ENCODE measurements around the gene MBD5. TPM values are rescaled to one million over a fixed set of nuclear protein-coding genes. Genes with fewer than 3 reads are reported as not detected.
"Not testable (repeated sequence)": the region's sequence is repeated elsewhere in the genome, so short reads cannot be mapped to it uniquely, and the experiment has no call there.

Gene MBD5
- total RNA-seq, 1 experiment from 2014 or later = 18.0 TPM

DNA sequence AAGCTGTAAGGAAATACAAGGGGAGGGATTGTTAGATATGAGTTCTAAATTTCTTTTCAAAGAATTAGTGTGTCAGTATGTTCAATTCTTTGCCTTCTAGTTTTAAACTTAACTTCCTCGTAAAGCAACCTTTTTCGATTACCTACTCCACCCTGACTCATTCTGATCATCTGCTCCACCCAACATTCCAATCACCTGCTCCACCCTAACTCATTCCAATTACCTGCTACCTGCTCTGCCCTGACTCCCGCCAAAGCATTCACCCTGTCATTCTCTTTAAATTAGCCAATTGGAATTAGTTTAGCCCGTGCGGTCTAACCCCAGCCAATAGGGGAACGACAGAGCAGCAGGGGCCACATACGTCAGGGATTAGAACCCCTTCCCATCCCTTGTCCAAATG, 12.5 kb upstream of the MBD5 start:
- H3K4me3 ChIP-seq, H3K27me3 ChIP-seq, H3K36me3 ChIP-seq, DNase-seq, H3K4me1 ChIP-seq, H3K27ac ChIP-seq: not testable (repeated sequence)
- peaks cover 14% of the 10 kb centered on the region for H3K9me3 ChIP-seq (replicated peaks)

DNA sequence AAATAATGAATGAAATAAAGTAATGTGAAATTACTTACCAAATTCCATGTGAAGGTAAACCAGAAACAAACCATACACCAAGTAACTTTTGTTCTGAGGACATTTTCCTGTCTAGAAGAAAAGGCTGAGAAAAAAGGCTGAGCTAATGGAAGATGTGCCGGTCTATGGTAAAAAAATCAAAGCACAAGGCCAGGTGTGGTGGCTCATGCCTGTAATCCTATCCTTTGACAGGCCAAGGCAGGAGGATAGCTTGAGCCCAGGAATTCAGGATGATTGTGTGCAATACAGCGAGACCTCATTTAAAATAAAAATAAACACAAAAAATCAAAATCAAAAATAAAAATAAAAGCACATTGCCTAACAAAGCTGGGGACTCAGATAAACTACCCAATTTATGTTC, 7.0 kb upstream of the MBD5 start:
- Histone ChIP-seq H3K9me3 (replicated peaks) (no peaks in the 10 kb centered on the region; the same call in 1 of the 2 replicates), H3K27ac (no peak overlapping the region), H3K27me3 (no peaks in the 10 kb centered on the region), H3K4me3 (no peak overlapping the region), H3K36me3 (no peaks in the 10 kb centered on the region), H3K4me1 (peaks cover 5% of the 10 kb centered on the region)
- DNase-seq = no peak

DNA sequence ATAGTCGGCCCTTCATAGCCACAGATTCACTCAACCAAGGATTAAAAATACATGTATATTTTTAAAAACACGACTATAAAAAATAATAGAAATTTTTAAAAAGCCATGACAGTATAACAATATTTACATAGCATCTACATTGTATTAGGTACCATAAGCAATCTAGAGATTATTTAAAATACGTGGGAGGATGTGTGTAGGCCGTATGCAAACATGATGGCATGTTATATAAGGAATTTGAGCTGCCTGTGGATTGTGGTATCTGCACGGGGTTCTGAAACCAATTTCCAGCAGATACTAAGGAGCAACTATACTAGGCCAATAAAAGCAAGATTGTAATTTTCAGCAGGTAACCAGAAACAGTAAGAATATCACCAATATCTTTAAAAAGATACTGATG, 6.3 kb upstream of the MBD5 start:
- Histone ChIP-seq H3K9me3 (replicated peaks) (no peaks in the 10 kb centered on the region; the same call in 1 of the 2 replicates), H3K27me3 (no peaks in the 10 kb centered on the region), H3K36me3 (no peaks in the 10 kb centered on the region), H3K4me1 (peaks cover 5% of the 10 kb centered on the region), H3K27ac (no peak overlapping the region), H3K4me3 (no peak overlapping the region)
- no peak for DNase-seq

DNA sequence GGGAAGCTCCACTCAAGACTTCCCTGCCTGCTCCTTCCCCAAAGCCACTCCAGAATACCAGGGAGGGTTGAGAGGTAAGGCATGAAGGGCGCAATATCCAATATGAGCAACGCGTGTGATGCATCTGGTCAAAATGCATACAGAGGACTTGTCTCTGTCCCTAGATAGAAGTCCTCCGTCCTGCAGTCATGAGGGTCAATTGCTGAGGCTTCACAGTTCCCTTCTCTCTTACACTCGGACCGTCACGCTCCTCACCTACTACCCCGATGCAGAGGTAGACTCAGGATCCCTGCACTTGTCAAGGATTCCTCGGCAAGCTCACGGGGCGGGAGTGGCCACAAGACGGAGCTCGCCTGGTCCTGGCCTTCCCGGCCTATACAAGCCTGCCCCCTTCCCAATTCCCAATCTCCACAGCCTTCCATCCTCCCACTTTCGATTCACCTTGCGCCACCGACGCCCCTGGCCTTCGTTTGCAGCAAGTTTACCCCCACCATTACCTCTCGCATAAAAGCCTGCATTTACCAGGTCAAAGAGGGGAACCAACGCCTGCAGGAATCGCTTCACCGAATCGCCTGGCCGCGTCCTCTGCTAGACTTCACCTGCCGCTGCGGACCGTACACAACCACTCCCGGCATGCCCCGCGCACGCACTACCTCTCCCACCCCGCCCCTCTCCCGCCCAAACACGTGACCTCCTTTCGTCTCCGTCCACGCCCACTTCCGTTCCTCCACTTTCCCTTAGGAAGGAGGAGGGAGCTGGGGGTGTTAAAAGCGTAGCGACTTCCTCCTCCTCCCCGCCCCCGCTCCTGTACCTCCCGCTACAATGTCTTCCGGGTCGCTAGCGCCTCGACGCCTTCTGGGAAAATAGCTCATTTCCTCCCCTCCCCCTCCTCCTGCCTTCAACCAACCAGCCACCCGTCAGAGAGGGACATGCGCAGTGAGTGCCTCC, 506 bp upstream of the MBD5 start, which contains the start of gene ORC4:
ORC4 (minus strand) TSS at position 627 of the 948 bp plus-strand sequence. CDS start 44,779 bp downstream, outside the sequence.
- Histone ChIP-seq H3K4me1 (peaks cover 3% of the 10 kb centered on the region; the same call in 1 of the 2 replicates), H3K27ac (peak within 1 kb of the TSS; percentile 75), H3K36me3 (no peaks in the 10 kb centered on the region), H3K9me3 (replicated peaks) (no peaks in the 10 kb centered on the region), H3K4me3 (peak within 1 kb of the TSS; percentile 74), H3K27me3 (no peaks in the 10 kb centered on the region)
- DNase-seq = peak; percentile 99

DNA sequence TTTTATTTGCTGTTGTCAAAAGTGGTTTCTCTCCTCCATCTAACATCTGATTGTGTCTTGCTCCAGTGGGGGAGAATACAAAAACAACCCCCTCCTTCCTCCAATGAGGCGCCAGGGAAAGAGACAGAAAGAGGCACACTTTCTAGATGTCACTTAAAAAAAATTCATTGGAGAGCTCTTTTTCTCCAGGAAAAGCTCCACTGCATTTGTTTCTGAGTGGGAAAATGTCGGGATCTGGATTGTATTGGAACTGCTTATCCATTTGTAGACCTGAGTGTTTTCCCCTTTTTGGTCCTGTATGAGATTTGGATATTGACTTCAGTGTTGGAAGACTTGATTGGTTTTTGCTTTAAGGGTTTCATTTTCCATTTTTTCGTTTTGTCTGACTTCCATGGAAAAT, 995 bp downstream of the MBD5 start:
- H3K9me3 ChIP-seq (replicated peaks) = no peaks in the 10 kb centered on the region
- no peaks in the 10 kb centered on the region for H3K27me3 ChIP-seq
- H3K36me3 ChIP-seq = 0 out of 2 replicates have a peak, but pooled peaks cover 4% of the 10 kb centered on the region
- H3K27ac ChIP-seq = peak overlapping the region; percentile 75; the same call in 1 of the 2 replicates
- H3K4me1 ChIP-seq = peaks cover 3% of the 10 kb centered on the region; the same call in 1 of the 2 replicates
- peak overlapping the region; percentile 74 for H3K4me3 ChIP-seq
- DNase-seq = no peak

DNA sequence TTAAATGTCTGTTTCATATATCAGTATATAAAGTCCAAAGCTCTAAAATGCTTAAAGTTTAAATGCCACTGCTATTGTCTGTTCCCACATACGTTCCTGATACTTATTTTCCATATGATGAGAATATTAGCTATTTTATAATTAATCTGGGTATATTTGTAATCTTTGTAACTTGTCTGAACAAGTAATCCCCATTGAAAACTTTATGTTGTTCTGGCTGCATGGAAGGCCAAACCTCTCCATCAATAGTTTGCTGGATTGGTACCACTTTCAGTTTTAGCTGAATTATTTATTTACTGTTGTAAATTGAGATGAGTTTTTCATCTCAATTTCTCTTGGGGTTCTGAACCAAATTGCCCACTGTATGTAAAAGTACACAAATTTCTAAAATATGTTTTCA, 1.5 kb downstream of the MBD5 start:
- peak overlapping the region; percentile 74 for H3K4me3 ChIP-seq
- H3K27ac ChIP-seq = no peak overlapping the region; the same call in 1 of the 2 replicates
- H3K36me3 ChIP-seq = 0 out of 2 replicates have a peak, but pooled peaks cover 4% of the 10 kb centered on the region
- no peaks in the 10 kb centered on the region for H3K27me3 ChIP-seq
- DNase-seq = peak in 1 of 2 experiments; percentile 3
- no peaks in the 10 kb centered on the region for H3K9me3 ChIP-seq (replicated peaks)
- peaks cover 3% of the 10 kb centered on the region; the same call in 1 of the 2 replicates for H3K4me1 ChIP-seq

DNA sequence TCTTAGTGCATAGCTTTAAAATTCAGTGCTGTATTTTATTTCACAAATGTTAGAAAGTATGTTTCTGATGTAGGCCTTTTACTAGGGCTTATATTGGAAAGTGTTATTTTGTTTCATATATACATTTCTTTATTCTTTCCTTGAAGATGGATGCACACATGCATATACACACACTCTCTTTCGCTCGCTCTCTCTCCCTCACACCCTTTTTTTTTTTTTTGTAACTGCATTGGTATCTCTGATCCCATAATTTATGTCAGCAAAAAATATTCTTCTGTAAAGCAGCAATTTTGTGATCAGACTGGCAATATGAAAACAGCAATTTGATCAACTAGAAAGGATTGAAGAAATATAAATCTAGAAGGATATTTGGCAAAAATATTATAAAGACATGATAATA, 2.0 kb downstream of the MBD5 start:
- peaks cover 3% of the 10 kb centered on the region; the same call in 1 of the 2 replicates for H3K4me1 ChIP-seq
- peak overlapping the region; percentile 74 for H3K4me3 ChIP-seq
- no peaks in the 10 kb centered on the region for H3K9me3 ChIP-seq (replicated peaks)
- H3K27me3 ChIP-seq = no peaks in the 10 kb centered on the region
- H3K36me3 ChIP-seq = 0 out of 2 replicates have a peak, but pooled peaks cover 4% of the 10 kb centered on the region
- no peak for DNase-seq
- H3K27ac ChIP-seq = no peak overlapping the region

DNA sequence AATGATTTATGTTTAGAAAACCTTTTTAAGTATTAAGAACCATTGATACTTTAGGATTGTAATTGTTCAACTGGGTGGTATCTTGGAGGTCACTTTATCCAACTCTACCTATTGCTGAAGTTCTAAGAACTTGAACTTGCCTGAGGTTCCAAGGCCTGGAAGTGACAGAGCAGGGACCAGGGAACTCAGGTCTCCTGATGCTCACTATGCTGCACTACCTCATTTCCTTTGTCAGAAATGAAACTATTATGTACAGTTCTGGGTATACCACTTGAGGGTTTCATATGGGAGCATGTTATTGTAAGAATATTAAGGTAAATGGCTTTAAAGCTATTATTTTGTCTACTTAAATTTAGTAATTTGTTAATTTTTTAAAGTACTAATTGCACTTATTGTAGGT, 3.0 kb downstream of the MBD5 start:
- no peak overlapping the region for H3K4me3 ChIP-seq
- 0 out of 2 replicates have a peak, but pooled peaks cover 4% of the 10 kb centered on the region for H3K36me3 ChIP-seq
- H3K4me1 ChIP-seq = peaks cover 3% of the 10 kb centered on the region; the same call in 1 of the 2 replicates
- H3K27ac ChIP-seq = no peak overlapping the region
- no peaks in the 10 kb centered on the region for H3K27me3 ChIP-seq
- DNase-seq = no peak
- no peaks in the 10 kb centered on the region for H3K9me3 ChIP-seq (replicated peaks)

DNA sequence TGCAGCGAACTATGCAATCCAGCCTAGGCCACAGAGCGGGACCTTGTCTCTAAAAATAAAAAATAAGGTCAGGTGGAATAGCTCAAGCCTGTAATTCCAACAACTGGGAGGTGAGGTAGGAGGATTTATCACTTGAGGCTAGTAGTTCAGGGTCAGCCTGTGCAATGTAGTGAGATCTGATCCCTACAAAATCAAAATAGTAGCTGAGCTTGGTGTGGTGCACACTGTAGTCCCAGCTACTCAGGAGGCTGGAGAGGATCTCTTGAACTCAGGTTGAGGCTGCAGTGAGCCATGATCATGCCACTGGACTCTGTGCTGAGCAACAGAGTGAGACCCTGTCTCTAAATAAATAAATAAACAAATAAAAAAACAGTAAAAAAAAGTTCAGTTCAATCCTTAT, 5.7 kb downstream of the MBD5 start:
- Histone ChIP-seq H3K36me3 (0 out of 2 replicates have a peak, but pooled peaks cover 4% of the 10 kb centered on the region), H3K9me3 (replicated peaks) (no peaks in the 10 kb centered on the region), H3K27ac (no peak overlapping the region), H3K27me3 (no peaks in the 10 kb centered on the region), H3K4me3 (no peak overlapping the region), H3K4me1 (peaks cover 3% of the 10 kb centered on the region; the same call in 1 of the 2 replicates)
- no peak for DNase-seq

DNA sequence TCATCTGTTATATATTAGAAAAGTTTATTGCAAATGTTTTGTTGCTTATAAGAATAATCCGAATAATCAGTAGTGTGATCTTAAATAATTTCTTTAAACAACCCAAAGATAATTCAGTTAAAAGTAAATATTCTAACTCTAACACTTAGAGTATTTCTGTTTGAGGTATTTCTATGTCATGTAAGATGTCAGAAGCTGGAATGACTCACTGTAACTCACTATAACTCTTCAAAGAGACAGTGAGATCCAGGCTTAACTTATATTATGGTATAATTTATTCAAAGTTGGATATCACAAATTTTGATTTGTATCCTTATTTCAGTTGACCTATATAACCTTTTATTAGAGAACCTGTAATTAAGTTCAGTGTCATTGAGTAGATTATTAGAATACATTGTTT, 6.9 kb downstream of the MBD5 start:
- Histone ChIP-seq H3K9me3 (replicated peaks) (no peaks in the 10 kb centered on the region), H3K27me3 (no peaks in the 10 kb centered on the region), H3K4me3 (no peak overlapping the region), H3K27ac (no peak overlapping the region), H3K4me1 (no peaks in the 10 kb centered on the region; the same call in 1 of the 2 replicates), H3K36me3 (0 out of 2 replicates have a peak, but pooled peaks cover 4% of the 10 kb centered on the region)
- no peak for DNase-seq

DNA sequence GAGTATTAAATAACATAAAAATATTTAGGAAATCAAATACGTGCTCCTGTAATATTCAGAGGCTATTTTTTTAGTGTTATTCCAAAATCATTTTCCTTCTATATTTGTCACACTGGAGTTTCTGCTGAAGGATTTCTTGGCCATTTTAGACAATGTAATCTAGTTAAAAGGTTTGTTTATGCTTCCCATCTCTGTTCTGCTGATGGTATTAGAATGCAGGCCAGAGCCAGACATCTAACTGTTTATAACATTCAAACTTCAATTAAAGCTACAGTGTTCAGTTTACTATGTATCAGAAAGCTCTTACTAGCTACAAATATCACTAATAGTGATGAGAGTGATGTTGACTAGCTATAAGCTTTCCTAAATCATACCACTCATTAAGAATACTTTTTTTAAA, 7.9 kb downstream of the MBD5 start:
- H3K27me3 ChIP-seq = no peaks in the 10 kb centered on the region
- H3K9me3 ChIP-seq (replicated peaks) = no peaks in the 10 kb centered on the region
- 0 out of 2 replicates have a peak, but pooled peaks cover 4% of the 10 kb centered on the region for H3K36me3 ChIP-seq
- H3K27ac ChIP-seq = no peak overlapping the region
- H3K4me1 ChIP-seq = no peaks in the 10 kb centered on the region
- no peak for DNase-seq
- no peak overlapping the region for H3K4me3 ChIP-seq

DNA sequence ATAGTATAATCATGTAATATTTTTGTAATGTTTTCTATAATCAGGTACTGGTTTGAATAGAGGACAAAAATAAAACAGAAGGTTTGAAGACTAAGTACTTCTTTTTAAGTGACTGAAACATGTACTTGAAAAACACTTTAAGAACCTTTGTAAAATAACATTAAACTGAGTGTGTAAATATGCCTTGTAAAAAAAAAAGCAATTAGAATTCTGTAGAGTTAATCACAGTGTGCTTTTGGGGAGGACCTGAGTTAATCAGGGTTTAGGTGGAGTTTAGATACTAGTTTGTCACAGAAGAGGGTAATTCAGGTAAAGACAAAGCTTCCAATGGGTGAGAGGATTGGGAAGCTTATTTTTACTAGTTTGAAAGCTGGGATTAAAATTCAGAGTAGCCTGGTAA, 10.3 kb downstream of the MBD5 start:
- Histone ChIP-seq H3K4me3 (no peak overlapping the region), H3K27ac (no peak overlapping the region), H3K36me3 (0 out of 2 replicates have a peak, but pooled peaks cover under 1% of the 10 kb centered on the region), H3K27me3 (no peaks in the 10 kb centered on the region), H3K4me1 (no peaks in the 10 kb centered on the region), H3K9me3 (replicated peaks) (no peaks in the 10 kb centered on the region)
- DNase-seq = no peak

DNA sequence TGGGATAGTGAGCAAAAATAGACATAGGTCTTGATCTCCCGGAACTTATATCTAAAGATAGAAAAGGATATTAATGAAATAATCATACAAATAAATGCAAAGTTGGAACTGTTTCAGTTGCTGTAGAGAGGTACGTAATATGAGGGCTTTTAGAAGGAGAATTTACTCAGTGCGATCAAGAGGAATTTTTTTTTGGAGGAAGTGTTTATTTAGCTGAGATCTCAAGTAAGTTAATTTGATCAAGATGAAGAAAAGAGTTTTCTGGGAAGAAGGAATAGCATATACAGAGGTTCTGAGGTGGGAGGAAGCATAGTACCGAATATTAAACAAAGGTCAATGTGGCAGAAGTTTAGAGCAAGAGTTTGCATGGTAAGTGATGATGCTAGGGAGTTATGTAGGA, 11.3 kb downstream of the MBD5 start:
- Histone ChIP-seq H3K27ac (no peak overlapping the region), H3K36me3 (no peaks in the 10 kb centered on the region), H3K9me3 (replicated peaks) (no peaks in the 10 kb centered on the region), H3K4me3 (no peak overlapping the region), H3K4me1 (no peaks in the 10 kb centered on the region), H3K27me3 (no peaks in the 10 kb centered on the region)
- no peak for DNase-seq

DNA sequence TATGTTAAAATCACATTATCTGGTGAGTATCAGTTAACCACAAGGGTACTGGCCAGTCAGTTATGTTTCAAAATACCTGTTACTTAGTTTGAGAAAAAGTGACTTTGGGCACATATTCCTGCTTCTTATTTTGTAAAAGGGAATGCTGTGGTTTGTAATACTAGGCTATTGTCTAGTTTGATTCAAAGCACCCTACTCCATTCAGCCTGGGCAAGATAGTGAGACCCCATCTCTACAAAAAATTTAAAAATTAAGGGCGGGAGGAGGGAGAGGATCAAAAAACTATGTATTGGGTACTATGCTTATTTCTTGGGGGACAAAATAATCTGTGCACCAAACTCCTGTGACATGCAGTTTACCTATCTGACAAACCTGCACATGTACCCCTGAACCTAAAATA, 18.9 kb downstream of the MBD5 start:
- Histone ChIP-seq H3K9me3 (replicated peaks) (no peaks in the 10 kb centered on the region), H3K36me3 (no peaks in the 10 kb centered on the region), H3K4me1 (no peaks in the 10 kb centered on the region), H3K27ac (no peak overlapping the region), H3K4me3 (no peak overlapping the region), H3K27me3 (no peaks in the 10 kb centered on the region)
- no peak for DNase-seq

DNA sequence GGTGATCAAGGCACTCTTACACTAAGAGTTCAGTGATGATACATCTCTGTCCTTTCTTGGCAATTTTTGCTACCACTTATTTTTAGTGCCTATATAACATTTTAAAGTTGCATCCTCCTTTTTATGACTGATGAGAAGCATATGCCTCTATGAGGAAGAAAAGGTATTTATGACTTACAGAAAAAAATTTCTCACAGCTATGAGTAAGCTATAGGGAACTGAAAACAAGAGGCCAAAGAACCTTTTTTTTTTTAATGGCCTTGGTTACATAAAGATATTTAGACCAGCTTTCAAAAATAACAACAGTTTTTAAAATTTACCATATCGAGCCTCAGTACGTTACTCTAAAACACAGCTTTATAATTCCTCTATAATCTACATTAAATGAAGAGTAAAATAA, 21.3 kb downstream of the MBD5 start:
- no peak for DNase-seq

More for the DNA sequence above, 21.3 kb downstream of the MBD5 start:
- H3K36me3 ChIP-seq = no peaks in the 10 kb centered on the region
- H3K9me3 ChIP-seq (replicated peaks) = no peaks in the 10 kb centered on the region
- H3K27ac ChIP-seq = no peak overlapping the region
- H3K4me3 ChIP-seq = no peak overlapping the region
- H3K27me3 ChIP-seq = no peaks in the 10 kb centered on the region
- H3K4me1 ChIP-seq = no peaks in the 10 kb centered on the region

All from SJCRH30 (cell line).